ENCODE data around the gene TMEM151B.

TMEM151B gene

GRCh38 chr6:44264154-44265006 lies 5.9 kb upstream of the TMEM151B start:
- no peak for DNase-seq (ENCODE audit: low read depth)

GRCh38 chr6:44265007-44265721 lies 5.1 kb upstream of the TMEM151B start, which contains the start of gene NFKBIE:
NFKBIE (minus strand) TSS chr6:44265551; CDS start chr6:44265346, 205 bp downstream.
- peak; percentile 88 for DNase-seq (ENCODE audit: low read depth)

GRCh38 chr6:44265722-44266233 lies 4.5 kb upstream of the TMEM151B start:
- DNase-seq (ENCODE audit: low read depth), result no peak

GRCh38 chr6:44266347-44266746 lies 3.9 kb upstream of the TMEM151B start:
- DNase-seq (ENCODE audit: low read depth), result no peak

GRCh38 chr6:44267252-44267651 lies 3.0 kb upstream of the TMEM151B start:
- DNase-seq (ENCODE audit: low read depth), result no peak

- no peak for DNase-seq (ENCODE audit: low read depth)
Measured at GRCh38 chr6:44268095-44268628, 2.1 kb upstream of the TMEM151B start.

- no peak for DNase-seq (ENCODE audit: low read depth)
Measured at GRCh38 chr6:44269178-44269920, 901 bp upstream of the TMEM151B start.

GRCh38 chr6:44270526-44271405 lies 516 bp downstream of the TMEM151B start:
- no peak for DNase-seq (ENCODE audit: low read depth)

- DNase-seq (ENCODE audit: low read depth), result no peak
Measured at GRCh38 chr6:44271406-44271723, 1.1 kb downstream of the TMEM151B start.

GRCh38 chr6:44271914-44272313 lies 1.7 kb downstream of the TMEM151B start:
- DNase-seq (ENCODE audit: low read depth), result no peak

GRCh38 chr6:44272529-44272928 lies 2.3 kb downstream of the TMEM151B start:
- no peak for DNase-seq (ENCODE audit: low read depth)

- no peak for DNase-seq (ENCODE audit: low read depth)
Measured at GRCh38 chr6:44272999-44273566, 2.8 kb downstream of the TMEM151B start.

- no peak for DNase-seq (ENCODE audit: low read depth)
Measured at GRCh38 chr6:44273617-44274016, 3.4 kb downstream of the TMEM151B start.

- DNase-seq (ENCODE audit: low read depth), result no peak
Measured at GRCh38 chr6:44275271-44275748, 5.1 kb downstream of the TMEM151B start.

- DNase-seq (ENCODE audit: low read depth), result no peak
Measured at GRCh38 chr6:44275749-44276648, 5.7 kb downstream of the TMEM151B start.

- DNase-seq (ENCODE audit: low read depth), result no peak
Measured at GRCh38 chr6:44276667-44277640, 6.7 kb downstream of the TMEM151B start.

GRCh38 chr6:44277763-44278162 lies 7.5 kb downstream of the TMEM151B start:
- no peak for DNase-seq (ENCODE audit: low read depth)

GRCh38 chr6:44278315-44278714 lies 8.1 kb downstream of the TMEM151B start:
- no peak for DNase-seq (ENCODE audit: low read depth)

Data from amniotic epithelial cell (primary cell).